Central memory CD8-positive, alpha-beta T cell (primary cell): ENCODE data around the gene ACSL1.

Source experiments
- ATAC-seq: fragments of 150-1000 bp; cut with Tn5 transposase; replicated peaks from 2 replicates; pipeline ENCODE4 v1.10.0; 2022; ENCODE audit warnings: mild to moderate bottlenecking, moderate FRiP score, moderate number of reproducible peaks; ENCODE audit not compliant: poor library complexity, severe bottlenecking; ENCODE audit errors: extremely low read depth
- DNase-seq, 2 donors: peaks; one replicate each; pipeline ENCODE4 v3.0.0; 2021; ENCODE audit warnings: low spot score in 2 of 2
- H3K27ac Mint-ChIP-seq: one replicate; pipeline ENCODE4 v1.8.0; 2022; ENCODE audit warnings: low read depth, mild to moderate bottlenecking, moderate library complexity, mixed read lengths
- H3K27me3 Mint-ChIP-seq: one replicate; pipeline ENCODE4 v1.8.0; 2022; ENCODE audit warnings: mixed read lengths
- H3K36me3 Mint-ChIP-seq: one replicate; pipeline ENCODE4 v1.8.0; 2022; ENCODE audit warnings: mild to moderate bottlenecking, moderate library complexity, mixed read lengths; ENCODE audit not compliant: insufficient read depth
- H3K4me1 Mint-ChIP-seq: one replicate; pipeline ENCODE4 v1.8.0; 2022; ENCODE audit warnings: mixed read lengths
- H3K4me3 Mint-ChIP-seq: one replicate; pipeline ENCODE4 v1.8.0; 2022; ENCODE audit warnings: mild to moderate bottlenecking, moderate library complexity, mixed read lengths
- H3K9me3 Mint-ChIP-seq: one replicate; pipeline ENCODE4 v1.8.0; 2022; ENCODE audit warnings: mixed read lengths

Gene ACSL1

DNA sequence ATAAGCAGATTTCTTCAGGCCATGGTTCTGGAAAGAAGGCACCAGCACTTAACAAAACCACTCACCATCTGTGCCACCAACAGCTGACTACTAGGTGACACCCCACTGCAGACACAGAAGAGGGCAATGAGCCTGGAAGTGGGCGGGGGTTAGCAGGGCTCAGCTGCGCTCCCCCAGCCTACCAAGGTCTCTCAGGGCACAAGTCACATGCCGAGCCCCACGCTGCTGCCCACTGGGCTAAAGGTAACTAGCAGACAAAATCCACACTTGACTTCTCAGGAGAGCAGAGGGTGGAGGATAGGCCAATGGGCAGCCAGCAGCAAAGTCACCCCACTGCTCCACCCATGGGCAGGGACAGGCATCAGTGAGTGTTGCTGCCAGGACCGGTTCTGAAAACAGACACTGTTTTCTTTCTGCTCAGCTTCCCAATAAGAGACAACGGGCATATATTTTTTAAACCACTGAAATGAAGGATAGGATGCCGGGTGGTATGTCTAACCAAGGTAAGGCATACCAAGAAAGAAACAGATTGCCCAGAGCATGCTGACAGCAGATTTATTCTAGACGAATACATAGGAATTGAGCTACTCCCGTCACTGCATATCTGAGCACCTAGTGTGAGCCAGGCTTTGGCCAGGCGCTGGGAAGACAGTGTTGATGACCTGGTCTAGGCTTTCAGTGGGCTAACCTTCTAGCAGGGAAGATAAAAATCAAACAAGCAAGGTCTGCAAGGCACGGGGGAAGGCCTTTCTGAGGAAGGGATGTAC lies 20.1 kb downstream of the ACSL1 start:
- Mint-ChIP-seq H3K27ac (no peak overlapping the region), H3K36me3 (peaks cover 9% of the 10 kb centered on the region), H3K9me3 (no peaks in the 10 kb centered on the region), H3K4me1 (peaks cover 29% of the 10 kb centered on the region), H3K4me3 (no peak overlapping the region), H3K27me3 (no peaks in the 10 kb centered on the region)
- ATAC-seq (peak; percentile 36), DNase-seq (no peak)

DNA sequence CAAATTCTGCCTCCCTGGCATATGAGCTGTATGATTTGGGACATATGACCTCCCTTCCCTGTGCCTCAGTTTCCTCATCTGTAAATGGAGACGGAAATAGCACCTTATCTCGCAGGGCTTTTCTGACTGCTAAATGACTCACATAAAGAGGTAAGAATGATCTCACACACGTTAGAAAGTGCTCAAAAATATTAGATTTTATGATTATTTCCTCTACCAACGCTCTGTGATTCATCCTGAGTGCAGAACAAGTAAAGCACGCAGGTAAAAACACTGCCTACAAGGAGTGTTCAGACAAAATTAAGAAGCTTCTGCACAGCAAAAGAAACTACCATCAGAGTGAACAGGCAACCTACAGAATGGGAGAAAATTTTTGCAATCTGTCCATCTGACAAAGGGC lies 21.1 kb downstream of the ACSL1 start:
- peaks cover 25% of the 10 kb centered on the region for H3K4me1 Mint-ChIP-seq
- H3K27ac Mint-ChIP-seq = no peak overlapping the region
- H3K9me3 Mint-ChIP-seq = no peaks in the 10 kb centered on the region
- H3K4me3 Mint-ChIP-seq = no peak overlapping the region
- no peaks in the 10 kb centered on the region for H3K27me3 Mint-ChIP-seq
- ATAC-seq (no peak), DNase-seq (no peak)
- H3K36me3 Mint-ChIP-seq = peaks cover 9% of the 10 kb centered on the region

DNA sequence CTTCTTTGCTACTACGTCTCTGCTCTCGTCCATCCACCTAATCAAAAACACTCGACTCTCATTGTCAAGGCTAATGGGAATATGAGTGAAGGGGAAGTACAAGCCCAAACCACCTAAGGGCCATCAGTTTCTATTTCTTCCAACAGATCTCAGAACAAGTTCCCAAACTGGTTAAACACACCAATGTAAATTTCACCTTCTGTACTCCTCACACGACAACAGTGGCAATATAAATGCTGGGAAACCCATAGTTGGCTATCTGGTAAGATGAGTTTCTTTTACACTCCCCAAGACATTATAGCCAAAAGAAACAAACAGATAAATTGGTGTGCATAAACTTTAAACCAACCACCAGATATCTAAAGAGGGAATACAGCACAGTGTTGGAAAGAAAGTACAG lies 21.9 kb downstream of the ACSL1 start:
- ATAC-seq = no peak
- Mint-ChIP-seq H3K4me3 (no peak overlapping the region), H3K27ac (no peak overlapping the region), H3K4me1 (peaks cover 25% of the 10 kb centered on the region), H3K27me3 (no peaks in the 10 kb centered on the region), H3K9me3 (no peaks in the 10 kb centered on the region), H3K36me3 (peaks cover 12% of the 10 kb centered on the region)
- DNase-seq = no peak

DNA sequence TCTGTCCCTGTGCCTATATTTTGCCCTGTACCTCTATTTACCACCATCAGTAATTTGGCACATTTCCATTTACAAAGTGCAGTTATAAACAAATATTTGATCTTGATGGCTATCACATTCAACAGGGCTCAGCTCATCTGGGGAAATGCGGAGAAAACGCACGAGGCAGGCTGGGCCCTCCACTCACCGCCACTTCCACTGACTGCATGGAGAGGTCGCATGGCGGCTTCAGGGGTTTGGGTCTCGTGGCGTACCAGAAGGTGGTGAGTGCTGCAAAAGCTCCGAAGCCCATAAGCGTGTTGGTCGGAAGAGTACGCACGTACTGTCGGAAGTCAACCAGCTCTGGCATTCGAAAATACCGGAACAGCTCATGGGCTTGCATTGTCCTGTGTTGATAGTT lies 22.6 kb downstream of the ACSL1 start:
- H3K27ac Mint-ChIP-seq = no peak overlapping the region

DNA sequence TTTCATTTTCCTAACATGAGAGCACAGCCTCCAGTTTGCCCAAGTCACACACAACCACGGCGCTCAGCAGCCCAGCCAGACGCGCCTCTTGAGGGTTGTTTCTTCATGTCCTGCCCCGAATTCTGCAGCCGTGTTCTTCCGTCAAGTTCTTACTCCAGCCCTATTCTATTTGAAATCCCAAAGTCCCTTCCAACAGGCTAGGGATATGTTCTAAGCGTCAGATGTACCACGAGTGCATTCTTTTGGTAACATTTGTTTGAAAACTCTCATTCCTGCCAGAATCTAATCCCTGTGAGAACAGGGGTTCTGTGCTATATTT lies 23.1 kb downstream of the ACSL1 start:
- Mint-ChIP-seq H3K27ac (no peak overlapping the region), H3K4me1 (peaks cover 17% of the 10 kb centered on the region), H3K27me3 (no peaks in the 10 kb centered on the region), H3K4me3 (no peak overlapping the region), H3K36me3 (peaks cover 7% of the 10 kb centered on the region), H3K9me3 (no peaks in the 10 kb centered on the region)
- DNase-seq (no peak), ATAC-seq (no peak)

More for the DNA sequence above, 22.6 kb downstream of the ACSL1 start:
- peaks cover 21% of the 10 kb centered on the region for H3K4me1 Mint-ChIP-seq
- no peak overlapping the region for H3K4me3 Mint-ChIP-seq
- H3K9me3 Mint-ChIP-seq = no peaks in the 10 kb centered on the region
- peaks cover 10% of the 10 kb centered on the region for H3K36me3 Mint-ChIP-seq
- DNase-seq = no peak
- H3K27me3 Mint-ChIP-seq = no peaks in the 10 kb centered on the region
- no peak for ATAC-seq

DNA sequence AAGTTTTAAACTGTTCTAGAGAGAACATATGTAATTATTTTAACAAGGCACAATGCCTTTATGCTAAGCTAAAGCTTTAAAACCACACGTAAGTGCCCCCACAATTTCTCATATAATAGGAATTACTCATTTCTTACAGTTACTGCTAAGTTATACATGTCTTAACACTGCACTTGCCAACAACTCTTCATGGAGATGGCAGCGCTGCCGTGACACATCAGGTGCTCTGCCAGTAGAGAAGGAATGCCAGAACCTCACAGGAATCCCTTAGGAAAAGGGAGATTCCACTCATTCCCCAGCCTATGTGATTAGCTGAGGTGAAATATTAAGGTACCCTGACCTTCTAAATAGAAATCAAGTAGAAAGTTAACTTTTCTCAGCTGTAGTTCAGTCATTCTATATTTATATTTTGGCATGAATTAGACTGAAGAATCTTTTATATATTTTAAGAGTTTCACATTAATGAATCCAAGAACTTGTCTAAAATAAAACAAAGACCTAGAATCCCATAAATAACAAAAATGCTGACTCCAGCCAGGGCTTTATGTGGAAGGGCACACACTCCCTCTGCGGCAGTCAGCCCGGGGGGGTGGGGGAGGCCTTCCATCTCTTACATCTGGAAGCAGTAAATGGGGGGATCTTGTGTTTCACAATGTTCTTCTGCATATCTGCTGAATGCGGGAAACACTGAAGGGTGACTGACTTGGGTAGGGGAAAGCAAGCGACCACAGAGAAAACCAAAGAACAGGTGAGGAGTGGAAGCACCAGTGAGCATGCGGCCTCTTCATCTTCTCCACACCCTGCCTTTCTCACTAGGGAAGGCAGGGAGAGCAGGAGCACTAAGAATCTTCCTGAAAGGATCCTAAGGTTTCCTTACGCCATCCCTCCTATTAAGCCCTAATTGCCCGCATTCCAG lies 23.7 kb downstream of the ACSL1 start:
- Mint-ChIP-seq H3K4me3 (no peak overlapping the region), H3K27me3 (no peaks in the 10 kb centered on the region), H3K36me3 (peaks cover 7% of the 10 kb centered on the region), H3K9me3 (no peaks in the 10 kb centered on the region), H3K4me1 (peaks cover 19% of the 10 kb centered on the region), H3K27ac (no peak overlapping the region)
- ATAC-seq = no peak
- DNase-seq = no peak

DNA sequence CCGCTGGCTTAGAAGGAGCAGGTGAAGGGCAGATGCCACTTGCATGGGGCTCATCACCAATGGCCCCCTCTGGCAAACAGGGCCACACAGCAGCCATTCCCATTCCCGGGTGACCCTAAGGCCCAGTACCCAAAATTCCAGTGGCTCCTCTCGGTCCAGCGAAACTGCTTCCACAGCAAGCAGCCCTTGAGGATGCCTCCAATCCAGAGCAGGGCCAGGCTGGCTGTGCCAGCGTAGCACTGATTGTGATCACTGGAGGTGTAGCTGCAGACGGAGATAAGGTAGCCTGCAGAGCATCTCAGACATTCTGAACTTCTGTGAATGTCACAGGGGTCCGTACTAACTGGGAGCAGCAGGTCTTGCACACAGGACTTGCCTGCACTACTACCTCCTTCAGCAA lies 27.3 kb downstream of the ACSL1 start:
- peaks cover 15% of the 10 kb centered on the region for H3K4me1 Mint-ChIP-seq
- H3K27me3 Mint-ChIP-seq = no peaks in the 10 kb centered on the region
- DNase-seq (no peak), ATAC-seq (no peak)
- peaks cover 14% of the 10 kb centered on the region for H3K36me3 Mint-ChIP-seq
- no peak overlapping the region for H3K4me3 Mint-ChIP-seq
- no peak overlapping the region for H3K27ac Mint-ChIP-seq
- no peaks in the 10 kb centered on the region for H3K9me3 Mint-ChIP-seq

DNA sequence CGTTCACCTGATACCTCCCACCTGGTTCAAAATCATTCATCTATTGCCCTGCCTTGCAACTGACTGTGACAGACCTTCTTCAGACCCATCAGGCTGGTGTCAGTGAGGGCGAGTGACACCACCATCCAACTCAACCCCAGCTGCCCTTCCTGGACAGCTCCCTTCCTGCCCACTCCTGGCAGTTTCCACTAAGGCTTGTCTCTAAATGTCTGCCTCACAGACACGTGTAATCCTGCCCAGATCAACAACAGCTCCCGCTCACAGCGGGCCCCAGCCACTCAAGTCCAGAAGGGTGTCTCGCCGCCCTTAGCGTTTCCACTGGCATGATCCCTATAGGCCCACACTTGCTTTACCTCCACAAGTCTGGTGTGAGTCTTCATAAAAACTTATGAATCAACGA lies 28.9 kb downstream of the ACSL1 start:
- H3K27ac Mint-ChIP-seq = no peak overlapping the region

DNA sequence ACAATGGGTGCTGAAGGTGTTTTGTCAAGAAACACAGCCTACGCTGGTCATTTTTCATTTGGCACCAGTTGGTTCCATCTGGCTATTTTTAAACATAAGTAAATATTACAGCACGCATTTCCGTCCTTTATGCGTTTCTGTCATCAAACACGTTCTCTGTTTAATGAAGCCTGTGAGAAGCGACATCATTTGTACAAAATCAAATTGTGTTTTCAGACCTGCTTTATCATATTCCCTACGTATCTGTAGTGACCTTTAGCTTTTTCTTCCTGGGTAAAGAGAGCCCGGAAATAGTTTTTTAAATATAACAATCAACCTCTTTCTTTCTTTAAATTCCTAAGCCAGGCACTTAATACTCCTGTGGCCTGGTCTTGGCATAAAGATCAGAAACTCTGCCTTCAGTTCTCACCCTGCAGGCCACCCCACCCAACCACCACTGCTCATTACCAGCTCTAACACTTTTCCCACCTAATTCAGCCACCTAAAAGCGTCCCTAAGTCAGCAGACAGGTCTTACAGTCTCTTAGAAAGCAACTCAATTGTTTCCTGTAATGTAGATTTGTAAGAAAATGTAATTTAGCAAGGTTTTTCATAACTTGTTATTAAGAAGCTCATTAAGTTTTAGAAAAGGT lies 30.4 kb downstream of the ACSL1 start:
- DNase-seq (no peak), ATAC-seq (no peak)
- H3K36me3 Mint-ChIP-seq = peaks cover 16% of the 10 kb centered on the region
- H3K27me3 Mint-ChIP-seq = no peaks in the 10 kb centered on the region
- no peak overlapping the region for H3K27ac Mint-ChIP-seq
- H3K4me1 Mint-ChIP-seq = peaks cover 26% of the 10 kb centered on the region
- no peaks in the 10 kb centered on the region for H3K9me3 Mint-ChIP-seq
- H3K4me3 Mint-ChIP-seq = no peak overlapping the region

More for the DNA sequence above, 28.9 kb downstream of the ACSL1 start:
- ATAC-seq (no peak), DNase-seq (no peak)
- H3K9me3 Mint-ChIP-seq = no peaks in the 10 kb centered on the region
- H3K27me3 Mint-ChIP-seq = no peaks in the 10 kb centered on the region
- peaks cover 20% of the 10 kb centered on the region for H3K4me1 Mint-ChIP-seq
- H3K36me3 Mint-ChIP-seq = peaks cover 10% of the 10 kb centered on the region
- no peak overlapping the region for H3K4me3 Mint-ChIP-seq

DNA sequence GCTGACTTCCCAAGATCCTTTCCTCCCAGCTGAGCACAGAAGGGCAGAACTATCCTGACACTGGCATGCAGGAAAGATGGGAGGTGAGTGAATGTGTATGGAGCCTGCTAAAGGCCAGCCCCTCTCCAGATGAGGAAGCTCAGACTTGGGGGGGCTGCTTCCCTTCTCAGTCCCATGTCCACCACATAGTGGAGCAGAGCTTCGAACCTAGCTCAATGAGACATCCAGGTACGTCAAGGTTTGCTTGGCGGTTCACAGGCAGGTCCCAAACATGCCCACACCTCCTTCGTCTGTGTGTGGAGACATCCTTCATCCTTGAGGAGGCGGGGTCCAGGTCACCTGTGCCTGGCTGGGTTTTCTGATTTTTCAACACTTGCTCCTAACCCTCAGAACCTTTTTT lies 31.3 kb downstream of the ACSL1 start:
- H3K4me1 Mint-ChIP-seq = peaks cover 26% of the 10 kb centered on the region
- no peaks in the 10 kb centered on the region for H3K27me3 Mint-ChIP-seq
- ATAC-seq (no peak), DNase-seq (no peak)
- no peaks in the 10 kb centered on the region for H3K9me3 Mint-ChIP-seq
- H3K36me3 Mint-ChIP-seq = peaks cover 15% of the 10 kb centered on the region
- H3K27ac Mint-ChIP-seq = no peak overlapping the region
- no peak overlapping the region for H3K4me3 Mint-ChIP-seq

DNA sequence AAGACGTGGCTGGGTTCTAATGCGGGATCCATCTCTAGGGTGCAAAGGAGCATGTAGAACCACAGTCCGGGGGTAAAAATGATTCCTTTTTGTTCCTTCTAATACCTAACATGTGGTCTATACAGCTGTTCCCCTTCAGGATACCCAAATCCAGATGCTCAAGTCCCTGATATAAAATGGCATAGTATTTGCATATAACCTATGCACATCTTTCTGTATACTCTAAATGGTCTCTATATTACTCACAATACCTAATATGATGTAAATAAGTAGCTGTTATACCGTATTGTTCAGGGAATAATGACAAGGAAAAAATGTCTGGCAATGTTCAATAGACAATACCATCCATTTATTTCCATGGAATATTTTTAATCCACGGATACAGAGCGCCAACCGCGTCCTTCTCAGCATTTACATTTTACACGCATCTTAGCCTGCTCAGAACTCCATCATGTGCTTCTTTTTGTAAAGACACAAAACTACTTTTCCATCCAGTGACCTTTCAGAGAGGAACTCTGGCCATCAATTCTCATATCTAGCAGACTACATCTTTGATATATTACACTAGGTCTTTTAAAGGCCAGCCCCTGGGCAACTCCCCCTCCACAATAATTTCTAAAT lies 31.9 kb downstream of the ACSL1 start:
- ATAC-seq = no peak
- Mint-ChIP-seq H3K27me3 (no peaks in the 10 kb centered on the region), H3K4me3 (no peak overlapping the region), H3K27ac (no peak overlapping the region), H3K9me3 (no peaks in the 10 kb centered on the region), H3K4me1 (peaks cover 26% of the 10 kb centered on the region), H3K36me3 (peaks cover 14% of the 10 kb centered on the region)
- no peak for DNase-seq

DNA sequence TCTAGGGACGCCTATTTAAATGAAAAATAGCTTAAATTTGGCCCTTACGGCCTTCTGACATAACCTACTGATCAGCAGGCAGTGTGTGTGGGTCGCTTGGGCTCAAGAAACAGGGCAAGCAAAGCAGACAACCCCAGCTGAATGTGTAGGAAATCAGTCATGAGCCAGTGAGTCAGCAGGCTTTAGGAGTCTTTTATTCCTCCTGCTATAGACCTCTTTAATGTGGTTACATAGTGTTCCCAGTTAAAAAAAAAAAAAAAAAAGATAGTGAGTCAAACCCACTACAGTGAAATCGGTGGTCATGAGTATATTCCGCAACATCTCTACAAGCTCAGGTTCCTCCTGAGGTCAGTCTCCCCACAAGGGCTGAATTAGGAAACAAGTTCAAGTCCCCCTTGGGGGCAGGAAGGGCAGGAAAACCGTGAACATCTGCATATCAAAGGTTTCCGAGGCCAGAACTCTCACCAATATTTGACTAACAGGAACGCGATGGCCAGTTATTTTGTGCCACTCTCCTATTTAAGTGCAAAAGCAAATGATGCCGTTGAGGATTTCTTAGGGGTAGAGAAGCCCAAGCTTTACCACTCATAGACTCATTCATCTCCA lies 32.7 kb downstream of the ACSL1 start:
- ATAC-seq (no peak), DNase-seq (no peak)
- no peak overlapping the region for H3K27ac Mint-ChIP-seq
- peaks cover 14% of the 10 kb centered on the region for H3K36me3 Mint-ChIP-seq
- H3K4me1 Mint-ChIP-seq = peaks cover 26% of the 10 kb centered on the region
- no peak overlapping the region for H3K4me3 Mint-ChIP-seq
- H3K27me3 Mint-ChIP-seq = no peaks in the 10 kb centered on the region
- H3K9me3 Mint-ChIP-seq = no peaks in the 10 kb centered on the region
